Hepatocyte (in vitro differentiated cells): ENCODE measurements around the gene SLC5A10.

ENCODE experiments used
- EZH2 ChIP-seq: fragments of 200-600 bp; sonication (generic); IDR thresholded peaks from 2 replicates; pipeline ENCODE4 v1.6.1; 2016; ENCODE audit warnings: antibody characterized with exemption, mild to moderate bottlenecking, borderline replicate concordance
- EZH2phosphoT487 ChIP-seq: fragments of 200-600 bp; sonication (generic); IDR thresholded peaks from one replicate; pipeline ENCODE4 v1.6.1; 2018; ENCODE audit warnings: antibody characterized with exemption, mild to moderate bottlenecking, low read depth, moderate library complexity; ENCODE audit not compliant: unreplicated experiment, severe bottlenecking
- TF ChIP-seq, protein P1 (sequence below): fragments of 200-600 bp; sonication (generic); IDR thresholded peaks from 2 replicates; pipeline ENCODE4 v1.5.1; 2016; ENCODE audit warnings: antibody characterized with exemption, mild to moderate bottlenecking; ENCODE audit not compliant: poor library complexity

DNA sequence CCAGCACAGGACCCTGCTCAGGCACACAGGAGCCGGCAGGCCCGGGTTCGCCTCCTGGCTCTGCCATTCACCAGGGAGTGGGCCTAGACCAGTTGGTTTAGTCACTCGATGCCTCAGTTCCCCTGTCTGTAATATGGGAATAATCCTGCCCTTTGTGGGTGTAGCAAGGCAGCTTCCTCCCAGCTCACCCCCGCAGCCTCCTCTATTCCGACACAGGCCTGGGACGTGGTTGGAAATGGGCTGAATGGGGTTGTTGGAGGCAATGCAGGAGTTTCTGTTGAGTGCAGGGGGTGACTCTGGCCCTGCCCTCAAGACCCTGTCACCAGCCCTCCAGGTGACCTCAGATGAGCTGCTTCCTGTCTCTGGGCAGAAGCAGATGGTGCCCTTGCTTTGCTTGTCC lies 19.8 kb downstream of the SLC5A10 start:
- TF ChIP-seq, protein P1, sequence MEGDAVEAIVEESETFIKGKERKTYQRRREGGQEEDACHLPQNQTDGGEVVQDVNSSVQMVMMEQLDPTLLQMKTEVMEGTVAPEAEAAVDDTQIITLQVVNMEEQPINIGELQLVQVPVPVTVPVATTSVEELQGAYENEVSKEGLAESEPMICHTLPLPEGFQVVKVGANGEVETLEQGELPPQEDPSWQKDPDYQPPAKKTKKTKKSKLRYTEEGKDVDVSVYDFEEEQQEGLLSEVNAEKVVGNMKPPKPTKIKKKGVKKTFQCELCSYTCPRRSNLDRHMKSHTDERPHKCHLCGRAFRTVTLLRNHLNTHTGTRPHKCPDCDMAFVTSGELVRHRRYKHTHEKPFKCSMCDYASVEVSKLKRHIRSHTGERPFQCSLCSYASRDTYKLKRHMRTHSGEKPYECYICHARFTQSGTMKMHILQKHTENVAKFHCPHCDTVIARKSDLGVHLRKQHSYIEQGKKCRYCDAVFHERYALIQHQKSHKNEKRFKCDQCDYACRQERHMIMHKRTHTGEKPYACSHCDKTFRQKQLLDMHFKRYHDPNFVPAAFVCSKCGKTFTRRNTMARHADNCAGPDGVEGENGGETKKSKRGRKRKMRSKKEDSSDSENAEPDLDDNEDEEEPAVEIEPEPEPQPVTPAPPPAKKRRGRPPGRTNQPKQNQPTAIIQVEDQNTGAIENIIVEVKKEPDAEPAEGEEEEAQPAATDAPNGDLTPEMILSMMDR, result no peak
- TF ChIP-seq EZH2 (no peak), EZH2phosphoT487 (no peak)
